Prostate gland (tissue), 2 donors: ENCODE data around the gene EIF2B1. TPM values are rescaled to one million over a fixed set of nuclear protein-coding genes. Genes with fewer than 3 reads are reported as not detected.

Experiments
- DNase-seq: peaks from one replicate; pipeline ENCODE4 v3.0.0-alpha.2; 2019; ENCODE audit warnings: low spot score
- H3K27ac ChIP-seq, 2 donors: fragments of 200-600 bp; sonication (generic); 2 replicates each; pipeline ENCODE4 v1.5.1; 2017 to 2019
- H3K27me3 ChIP-seq: fragments of 200-600 bp; sonication (generic); replicated peaks from 2 replicates; pipeline ENCODE4 v1.5.1; 2019; ENCODE audit not compliant: insufficient read depth
- H3K36me3 ChIP-seq, 2 donors: fragments of 200-600 bp; sonication (generic); 1 replicate in 1 of 2; 2 replicates in 1 of 2; pipeline versions ENCODE4 v1.5.1 to v1.8.1; 2017 to 2019
- H3K4me1 ChIP-seq: fragments of 200-600 bp; sonication (generic); replicated peaks from 2 replicates; pipeline ENCODE4 v1.5.1; 2019
- H3K4me3 ChIP-seq, 2 donors: fragments of 200-600 bp; sonication (generic); 2 replicates each; pipeline ENCODE4 v1.5.1; 2017 to 2019
- H3K9me3 ChIP-seq: fragments of 200-600 bp; sonication (generic); 2 replicates; pipeline ENCODE4 v1.5.1; 2017
- POLR2A ChIP-seq: fragments of 450-650 bp; IDR thresholded peaks from one replicate; pipeline ENCODE4 v1.6.1; 2016; ENCODE audit warnings: antibody characterized with exemption, mild to moderate bottlenecking
- POLR2AphosphoS5 ChIP-seq: sonication (generic); formaldehyde crosslinking; IDR thresholded peaks from one replicate; pipeline ENCODE4 v1.6.1; 2017; ENCODE audit warnings: antibody characterized with exemption
- WGBS: methylation state at CpG from one replicate; pipeline ENCODE4 v1.1.5; 2018; 5-methylcytosine and 5-hydroxymethylcytosine counted together
- intact Hi-C: fragments of 100-400 bp; cut with DNase I; formaldehyde crosslinking; loops from one replicate; pipeline ENCODE4 v1.14.2; 2022
- total RNA-seq, 2 donors: library from RNA; depleted of rRNA; stranded (reverse); fragments of >200 nt; gene quantifications; one replicate each; pipeline ENCODE4 v1.1.0, GENCODE V29; 2016
- TF ChIP-seq, protein P1 (sequence below), 4 experiments: fragments of 200-600 bp in 2 of 4; fragments of 450-650 bp in 2 of 4; sonication (generic) in 2 of 4; IDR thresholded peaks; 1 replicate in 3 of 4; 2 replicates in 1 of 4; pipeline ENCODE4 v1.5.1; 2016 to 2019; ENCODE audit warnings: antibody characterized with exemption in 4 of 4, mild to moderate bottlenecking in 2 of 4, moderate library complexity in 2 of 4

EIF2B1 gene
- total RNA-seq, 2 donors from 2014 or later, result 98.7 to 122 TPM

- no peak for DNase-seq
- Histone ChIP-seq H3K4me1 (no peaks in the 10 kb centered on the region), H3K4me3 (no peak overlapping the region), H3K27me3 (no peaks in the 10 kb centered on the region), H3K9me3 (no peaks in the 10 kb centered on the region), H3K36me3 (no peaks in the 10 kb centered on the region), H3K27ac (no peak overlapping the region)
- TF ChIP-seq, protein P1, sequence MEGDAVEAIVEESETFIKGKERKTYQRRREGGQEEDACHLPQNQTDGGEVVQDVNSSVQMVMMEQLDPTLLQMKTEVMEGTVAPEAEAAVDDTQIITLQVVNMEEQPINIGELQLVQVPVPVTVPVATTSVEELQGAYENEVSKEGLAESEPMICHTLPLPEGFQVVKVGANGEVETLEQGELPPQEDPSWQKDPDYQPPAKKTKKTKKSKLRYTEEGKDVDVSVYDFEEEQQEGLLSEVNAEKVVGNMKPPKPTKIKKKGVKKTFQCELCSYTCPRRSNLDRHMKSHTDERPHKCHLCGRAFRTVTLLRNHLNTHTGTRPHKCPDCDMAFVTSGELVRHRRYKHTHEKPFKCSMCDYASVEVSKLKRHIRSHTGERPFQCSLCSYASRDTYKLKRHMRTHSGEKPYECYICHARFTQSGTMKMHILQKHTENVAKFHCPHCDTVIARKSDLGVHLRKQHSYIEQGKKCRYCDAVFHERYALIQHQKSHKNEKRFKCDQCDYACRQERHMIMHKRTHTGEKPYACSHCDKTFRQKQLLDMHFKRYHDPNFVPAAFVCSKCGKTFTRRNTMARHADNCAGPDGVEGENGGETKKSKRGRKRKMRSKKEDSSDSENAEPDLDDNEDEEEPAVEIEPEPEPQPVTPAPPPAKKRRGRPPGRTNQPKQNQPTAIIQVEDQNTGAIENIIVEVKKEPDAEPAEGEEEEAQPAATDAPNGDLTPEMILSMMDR (IDR thresholded peaks at IDR 0.05), result no peak
- TF ChIP-seq POLR2AphosphoS5 (no peak), POLR2A (no peak)
- intact Hi-C loops, result no loop called here
- WGBS, result 84% methylated on average over 9 of the region's 9 CpGs
Observed at GRCh38 chr12:123657211-123657610, 23.7 kb upstream of the EIF2B1 start.

DNA sequence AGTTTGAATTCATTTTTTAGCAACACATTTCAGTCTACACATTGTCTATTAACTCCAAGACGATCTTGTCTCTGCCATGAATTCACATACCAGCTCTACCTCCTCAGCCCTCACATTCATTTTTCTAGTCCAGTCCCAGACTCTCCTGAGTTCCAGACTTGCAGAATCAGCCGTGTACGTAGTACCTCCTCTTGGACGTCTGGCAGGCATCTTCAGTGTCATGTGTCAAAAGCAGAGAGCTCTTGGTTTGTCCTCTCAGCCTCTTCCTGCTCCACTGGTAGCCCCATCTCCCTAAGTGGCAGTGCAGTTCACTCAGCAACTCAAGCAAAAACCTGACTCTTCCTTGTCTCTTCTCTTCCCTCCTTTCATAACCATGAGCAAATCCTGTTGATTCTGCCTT is 22.9 kb upstream of the EIF2B1 start:
- H3K4me1 ChIP-seq, result no peaks in the 10 kb centered on the region
- intact Hi-C loops, result no loop called here
- H3K9me3 ChIP-seq, result no peaks in the 10 kb centered on the region
- H3K27me3 ChIP-seq, result no peaks in the 10 kb centered on the region
- H3K27ac ChIP-seq, result no peak overlapping the region
- DNase-seq, result no peak
- 84% methylated on average over 4 of the region's 4 CpGs for WGBS
- H3K36me3 ChIP-seq, result no peaks in the 10 kb centered on the region
- TF ChIP-seq POLR2AphosphoS5 (no peak), POLR2A (no peak)
- TF ChIP-seq, protein P1 (IDR thresholded peaks at IDR 0.05), result no peak
- no peak overlapping the region for H3K4me3 ChIP-seq

GRCh38 chr12:123655420-123655819 is 21.9 kb upstream of the EIF2B1 start:
- no peak for DNase-seq
- Histone ChIP-seq H3K9me3 (no peaks in the 10 kb centered on the region), H3K27me3 (no peaks in the 10 kb centered on the region), H3K27ac (no peak overlapping the region), H3K4me3 (no peak overlapping the region), H3K4me1 (no peaks in the 10 kb centered on the region), H3K36me3 (no peaks in the 10 kb centered on the region)
- 86% methylated on average over 5 of the region's 5 CpGs for WGBS
- intact Hi-C loops, result no loop called here
- no peak for TF ChIP-seq POLR2A
- TF ChIP-seq, protein P1 (IDR thresholded peaks at IDR 0.05), result no peak
- no peak for TF ChIP-seq POLR2AphosphoS5

DNA sequence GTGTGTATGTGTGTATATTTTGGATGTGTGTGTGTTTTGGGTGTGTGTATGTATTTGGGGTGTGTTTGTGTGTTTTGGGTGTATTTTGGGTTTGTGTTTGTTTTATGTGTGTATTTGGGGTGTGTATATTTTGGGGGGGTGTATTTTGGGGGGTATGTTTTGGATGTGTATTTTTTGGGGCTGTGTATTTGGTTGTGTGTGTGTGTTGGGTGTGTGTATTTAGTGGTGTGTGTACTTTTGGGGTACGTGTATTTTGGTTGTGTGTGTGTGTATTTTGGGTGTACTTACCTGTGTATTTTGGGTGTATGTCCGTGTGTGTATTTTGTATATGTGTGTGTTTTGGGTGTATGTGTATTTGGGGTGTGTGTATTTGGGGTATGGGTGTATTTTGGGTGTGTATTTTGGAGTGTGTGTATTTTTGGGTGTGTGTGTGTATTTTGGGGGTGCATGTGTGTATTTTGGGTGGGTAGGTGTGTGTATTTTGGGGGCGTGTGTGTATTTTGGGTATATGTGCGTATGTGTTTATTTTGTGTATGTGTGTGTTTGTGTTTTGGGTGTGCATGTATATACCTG is 20.7 kb upstream of the EIF2B1 start:
- no peak overlapping the region for H3K4me3 ChIP-seq
- H3K9me3 ChIP-seq, result no peaks in the 10 kb centered on the region
- H3K36me3 ChIP-seq, result no peaks in the 10 kb centered on the region
- 70% methylated on average over 4 of the region's 4 CpGs for WGBS
- TF ChIP-seq POLR2A (no peak), POLR2AphosphoS5 (no peak)
- TF ChIP-seq, protein P1 (IDR thresholded peaks at IDR 0.05), result no peak
- intact Hi-C loops, result no loop called here
- DNase-seq, result no peak
- no peak overlapping the region for H3K27ac ChIP-seq
- no peaks in the 10 kb centered on the region for H3K4me1 ChIP-seq
- H3K27me3 ChIP-seq, result no peaks in the 10 kb centered on the region

- Histone ChIP-seq H3K4me3 (no peak overlapping the region), H3K9me3 (no peaks in the 10 kb centered on the region), H3K27me3 (no peaks in the 10 kb centered on the region), H3K36me3 (peaks cover 4 to 8% of the 10 kb centered on the region in 2 donors), H3K4me1 (no peaks in the 10 kb centered on the region), H3K27ac (no peak overlapping the region)
- DNase-seq, result no peak
- WGBS, result 91% methylated on average over 5 of the region's 5 CpGs
- intact Hi-C loops, result no loop called here
- TF ChIP-seq POLR2A, result no peak
- no peak for TF ChIP-seq POLR2AphosphoS5
- TF ChIP-seq, protein P1 (IDR thresholded peaks at IDR 0.05), result no peak
Observed at GRCh38 chr12:123648401-123648800, 14.9 kb upstream of the EIF2B1 start.
